H1 (cell line): Measurements from ENCODE around the gene SLC6A2. TPM values are rescaled to one million over a fixed set of nuclear protein-coding genes. Genes with fewer than 3 reads are reported as not detected.

Experiments used
- CTCF ChIA-PET: fragments of 300-600 bp; sonication (Branson Sonifier 250); formaldehyde crosslinking; loops from one replicate; lab custom pipeline; 2021; ENCODE audit not compliant: partially characterized antibody; lab: Charles Lee
- POLR2A ChIA-PET: fragments of 300-600 bp; sonication (Branson Sonifier 250); formaldehyde crosslinking; loops from one replicate; lab custom pipeline; 2021; ENCODE audit warnings: inconsistent platforms; ENCODE audit not compliant: partially characterized antibody; lab: Charles Lee
- DNase-seq, 2 experiments: peaks; one replicate each; pipeline versions ENCODE4 v3.0.0 to v3.0.0-alpha.2; 2010 to 2022; ENCODE audit warnings: low spot score in 2 of 2, low read depth in 1 of 2, mixed read lengths in 1 of 2
- FAIRE-seq: peaks from 2 replicates; lab custom pipeline; 2011; peaks lifted over from hg19 to GRCh38; lab: Jason Lieb, UNC
- H2AFZ ChIP-seq: 2 replicates; pipeline ENCODE4 v1.8.1; 2012; ENCODE audit warnings: low read length, inconsistent platforms
- H2AK5ac ChIP-seq: 2 replicates; pipeline ENCODE4 v1.6.1; 2013; ENCODE audit warnings: low read depth, low read length
- H2BK120ac ChIP-seq: replicated peaks from 2 replicates; pipeline ENCODE3; 2013; ENCODE audit warnings: low read depth, low read length, inconsistent platforms
- H2BK12ac ChIP-seq: 2 replicates; pipeline ENCODE4 v1.6.1; 2013; ENCODE audit warnings: low read depth, low read length
- H2BK15ac ChIP-seq: 2 replicates; pipeline ENCODE4 v1.6.1; 2013; ENCODE audit warnings: low read length
- H2BK20ac ChIP-seq: 2 replicates; pipeline ENCODE4 v1.6.1; 2013; ENCODE audit warnings: low read length
- H2BK5ac ChIP-seq: 2 replicates; pipeline ENCODE4 v1.6.1; 2013; ENCODE audit warnings: low read depth, low read length
- H3K14ac ChIP-seq: 2 replicates; pipeline ENCODE4 v1.6.1; 2013; ENCODE audit warnings: inconsistent platforms; ENCODE audit not compliant: insufficient read length
- H3K18ac ChIP-seq: 2 replicates; pipeline ENCODE4 v1.6.1; 2013; ENCODE audit warnings: low read length; ENCODE audit errors: extremely low read depth
- H3K23ac ChIP-seq: 2 replicates; pipeline ENCODE4 v1.6.1; 2013; ENCODE audit warnings: inconsistent platforms; ENCODE audit not compliant: insufficient read length
- H3K23me2 ChIP-seq: 2 replicates; pipeline ENCODE4 v1.6.1; 2013; ENCODE audit warnings: low read depth, low read length
- H3K27ac ChIP-seq: 2 replicates; pipeline ENCODE4 v1.6.1; 2011; ENCODE audit warnings: low read depth, low read length, inconsistent platforms
- H3K27me3 ChIP-seq, 4 experiments: replicated peaks in 1 of 4; 1 replicate in 1 of 4; 2 replicates in 3 of 4; pipeline versions ENCODE4 v1.6.1 to v1.8.1; 2011 to 2013; ENCODE audit warnings: low read length in 3 of 4, mild to moderate bottlenecking in 3 of 4, inconsistent platforms in 2 of 4, mixed read lengths in 2 of 4, moderate library complexity in 1 of 4; ENCODE audit not compliant: control insufficient read depth in 3 of 4, insufficient read depth in 3 of 4; ENCODE audit errors: extremely low read depth in 1 of 4
- H3K36me3 ChIP-seq, 4 experiments: 2 replicates each; pipeline versions ENCODE4 v1.6.1 to v1.8.1; 2011 to 2013; ENCODE audit warnings: mild to moderate bottlenecking in 4 of 4, low read length in 3 of 4, moderate library complexity in 2 of 4, control low read depth in 1 of 4, inconsistent platforms in 1 of 4; ENCODE audit not compliant: insufficient read depth in 4 of 4, control insufficient read depth in 2 of 4
- H3K4ac ChIP-seq: replicated peaks from 2 replicates; pipeline ENCODE3; 2013; ENCODE audit warnings: low read length, low read depth, mixed read lengths, inconsistent platforms; ENCODE audit not compliant: insufficient read length
- H3K4me1 ChIP-seq, 4 experiments: replicated peaks in 1 of 4; 1 replicate in 1 of 4; 2 replicates in 3 of 4; pipeline versions ENCODE4 v1.6.1 to v1.8.1; 2011 to 2013; ENCODE audit warnings: low read length in 3 of 4, inconsistent platforms in 2 of 4, mixed read lengths in 1 of 4; ENCODE audit not compliant: insufficient read depth in 4 of 4, control insufficient read depth in 3 of 4
- H3K4me2 ChIP-seq, 2 experiments: 2 replicates each; pipeline versions ENCODE4 v1.6.1 to v1.8.1; 2011 to 2013; ENCODE audit warnings: low read depth in 2 of 2, low read length in 2 of 2, control low read depth in 1 of 2, inconsistent platforms in 1 of 2, mild to moderate bottlenecking in 1 of 2; ENCODE audit not compliant: insufficient read depth in 1 of 2
- H3K4me3 ChIP-seq, 4 experiments: fragments of 200-600, 300-600 bp in 1 of 4; sonication (generic), shearing (Covaris generic), sonication (Bioruptor Twin) in 1 of 4; 2 replicates each; pipeline versions ENCODE4 v1.5.1 to v1.8.1; 2011 to 2016; ENCODE audit warnings: low read length in 4 of 4, low read depth in 3 of 4, control low read depth in 2 of 4, inconsistent platforms in 2 of 4, mild to moderate bottlenecking in 2 of 4, mixed read lengths in 1 of 4, moderate library complexity in 1 of 4; ENCODE audit not compliant: insufficient read depth in 2 of 4; ENCODE audit errors: extremely low read depth in 1 of 4
- H3K56ac ChIP-seq: replicated peaks from 2 replicates; pipeline ENCODE3; 2013; ENCODE audit warnings: low read depth, mild to moderate bottlenecking, mixed read lengths, low read length, inconsistent platforms; ENCODE audit not compliant: insufficient read length
- H3K79me1 ChIP-seq: 2 replicates; pipeline ENCODE4 v1.6.1; 2013; ENCODE audit warnings: low read depth, low read length, control low read depth
- H3K79me2 ChIP-seq, 2 experiments: 2 replicates each; pipeline versions ENCODE4 v1.6.1 to v1.8.1; 2012 to 2013; ENCODE audit warnings: low read length in 2 of 2, mild to moderate bottlenecking in 2 of 2, inconsistent platforms in 1 of 2; ENCODE audit not compliant: insufficient read depth in 2 of 2, control insufficient read depth in 1 of 2
- H3K9ac ChIP-seq, 4 experiments: replicated peaks in 1 of 4; 1 replicate in 1 of 4; 2 replicates in 3 of 4; pipeline versions ENCODE4 v1.6.1 to v1.8.1; 2011 to 2013; ENCODE audit warnings: low read depth in 3 of 4, low read length in 3 of 4, control low read depth in 2 of 4, mild to moderate bottlenecking in 2 of 4, moderate library complexity in 2 of 4, inconsistent platforms in 1 of 4; ENCODE audit errors: extremely low read depth in 1 of 4
- H3K9me3 ChIP-seq, 2 experiments: 2 replicates each; pipeline versions ENCODE4 v1.6.1 to v1.8.1; 2012 to 2013; ENCODE audit warnings: mild to moderate bottlenecking in 2 of 2, moderate library complexity in 2 of 2, control low read depth in 1 of 2, inconsistent platforms in 1 of 2, low read depth in 1 of 2, low read length in 1 of 2, mixed read lengths in 1 of 2; ENCODE audit not compliant: insufficient read depth in 2 of 2
- H4K20me1 ChIP-seq, 2 experiments: replicated peaks in 1 of 2; 2 replicates each; pipeline versions ENCODE3 to v1.8.1; 2011 to 2013; ENCODE audit warnings: inconsistent platforms in 2 of 2, low read length in 2 of 2, mild to moderate bottlenecking in 1 of 2; ENCODE audit not compliant: insufficient read depth in 2 of 2, control insufficient read depth in 1 of 2
- H4K5ac ChIP-seq: 2 replicates; pipeline ENCODE4 v1.6.1; 2013; ENCODE audit warnings: low read length, low read depth, mixed read lengths, inconsistent platforms; ENCODE audit not compliant: insufficient read length
- H4K8ac ChIP-seq: 2 replicates; pipeline ENCODE4 v1.8.0; 2013; ENCODE audit warnings: mild to moderate bottlenecking, moderate library complexity, low read length, inconsistent platforms; ENCODE audit not compliant: insufficient read depth; ENCODE audit errors: extremely low read depth
- H4K91ac ChIP-seq: replicated peaks from 2 replicates; pipeline ENCODE3; 2013; ENCODE audit warnings: low read length, mixed read lengths, inconsistent platforms; ENCODE audit not compliant: insufficient read length
- ASH2L ChIP-seq: fragments of 200-600, 300-600 bp; sonication (generic); IDR thresholded peaks from one replicate; pipeline ENCODE4 v1.7.1; 2017; ENCODE audit warnings: low read length
- JUN ChIP-seq: IDR thresholded peaks from 2 replicates; pipeline ENCODE4 v1.6.1; 2011; ENCODE audit warnings: low read depth, mild to moderate bottlenecking, improper control_type of control experiment, low read length
- MAFK ChIP-seq: IDR thresholded peaks from 2 replicates; pipeline ENCODE4 v1.6.1; 2012; ENCODE audit warnings: low read depth, mild to moderate bottlenecking, improper control_type of control experiment, low read length
- RNF2 ChIP-seq: fragments of 200-900, 300-1000 bp; sonication (generic); IDR thresholded peaks from 2 replicates; pipeline ENCODE4 v1.7.1; 2016; ENCODE audit warnings: borderline replicate concordance, low read depth, mild to moderate bottlenecking, antibody characterized with exemption, low read length; ENCODE audit not compliant: poor library complexity, severe bottlenecking; ENCODE audit errors: missing control alignments
- WGBS, 2 experiments: shearing (Covaris generic) in 1 of 2; methylation state at CpG; one replicate each; pipeline versions ENCODE4 v1.1.6 to v1.1.7; 2013 to 2015; ENCODE audit warnings: low lambda C conversion rate in 2 of 2, mixed read lengths in 2 of 2, inconsistent platforms in 1 of 2, low coverage in 1 of 2, missing lambda C conversion rate in 1 of 2; ENCODE audit not compliant: insufficient replicate concordance in 2 of 2, insufficient coverage in 1 of 2, insufficient read length in 1 of 2; ENCODE audit errors: extremely low coverage in 1 of 2, missing lambda C conversion rate in 1 of 2; 5-methylcytosine and 5-hydroxymethylcytosine counted together
- polyA plus RNA-seq, 7 experiments: library from polyadenylated mRNA; depleted of rRNA in 3 of 7; stranded (reverse) in 5 of 7; unstranded in 2 of 7; fragments of >200 nt in 5 of 7; fragments of 200-250 nt in 2 of 7; gene quantifications; 1 replicate in 5 of 7; 2 replicates in 1 of 7; 4 replicates in 1 of 7; pipeline versions ENCODE4 v1.2.1 to v1.2.3, GENCODE V29; 2011 to 2013; ENCODE audit warnings: missing spikeins in 2 of 7, mixed read lengths in 2 of 7
- total RNA-seq: library from RNA; stranded (reverse); fragmentation: NEBNext Ultra II Directional; extraction: Animal tissue kit (Norgen Biotek cat#: 25700); gene quantifications from 2 replicates; pipeline ENCODE4 v1.2.1, GENCODE V29; 2021

The SLC6A2 gene
- total and polyA plus RNA-seq, 2 of the 8 experiments (the other 6 are each of a cell fraction or from before 2014, with no cell fraction given) = 0.35 TPM; not detected in 1

DNA sequence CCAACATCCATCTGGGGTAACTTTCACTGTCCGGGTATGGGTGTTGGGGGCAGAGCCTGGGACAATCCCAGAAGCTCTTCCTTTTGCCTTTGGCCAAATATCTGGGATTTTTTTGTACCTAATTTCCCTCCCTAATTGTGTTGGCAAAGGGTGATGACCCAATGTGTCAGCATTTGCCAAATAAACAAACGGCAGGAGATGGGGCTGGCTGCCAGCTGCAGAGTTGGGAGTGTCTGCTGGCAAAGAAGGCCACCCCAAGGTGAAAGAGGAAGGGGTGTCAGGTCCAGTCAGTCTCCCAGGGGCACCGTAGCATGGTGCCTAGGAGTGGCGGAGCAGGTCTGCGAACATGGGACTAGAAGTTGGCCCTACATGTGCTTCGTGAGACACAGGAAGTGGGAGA, 73.0 kb downstream of the SLC6A2 start:
- H3K27me3 ChIP-seq = no peaks in the 10 kb centered on the region
- H2BK120ac ChIP-seq = no peak overlapping the region
- CTCF ChIA-PET = no interaction called here
- no peak overlapping the region for H2BK15ac ChIP-seq
- no peaks in the 10 kb centered on the region for H4K20me1 ChIP-seq
- no peak overlapping the region for H4K8ac ChIP-seq
- no peak overlapping the region for H3K4me3 ChIP-seq
- H3K23me2 ChIP-seq = no peaks in the 10 kb centered on the region
- H4K91ac ChIP-seq = no peak overlapping the region
- H3K9me3 ChIP-seq = no peaks in the 10 kb centered on the region; a peak in 1 of 4 replicates
- H2BK12ac ChIP-seq = no peak overlapping the region
- no peak overlapping the region for H2AFZ ChIP-seq
- H3K79me2 ChIP-seq = no peaks in the 10 kb centered on the region
- FAIRE-seq (no peak), DNase-seq (no peak)
- no peak overlapping the region for H2BK20ac ChIP-seq
- WGBS, 2 experiments = 92% methylated on average over 6 of the region's 6 CpGs; no CpG with 5 or more reads in 1 of the 2 experiments
- no peak overlapping the region for H3K4ac ChIP-seq
- no peak overlapping the region for H4K5ac ChIP-seq
- H3K36me3 ChIP-seq = no peaks in the 10 kb centered on the region
- no peak overlapping the region for H3K14ac ChIP-seq
- H3K18ac ChIP-seq = no peak overlapping the region
- H3K56ac ChIP-seq = no peak overlapping the region
- H2AK5ac ChIP-seq = no peak overlapping the region
- H3K79me1 ChIP-seq = no peaks in the 10 kb centered on the region
- H2BK5ac ChIP-seq = no peak overlapping the region
- no peak overlapping the region for H3K4me2 ChIP-seq
- H3K23ac ChIP-seq = no peak overlapping the region
- no peak overlapping the region for H3K27ac ChIP-seq
- POLR2A ChIA-PET = no interaction called here
- no peak overlapping the region for H3K9ac ChIP-seq
- no peaks in the 10 kb centered on the region for H3K4me1 ChIP-seq
- no peak for TF ChIP-seq RNF2
- TF ChIP-seq MAFK = no peak
- TF ChIP-seq JUN = no peak
- no peak for TF ChIP-seq ASH2L
